NOMO-1 (cell line): ENCODE measurements around the gene LYPD5.
"Not testable (repeated sequence)": the region's sequence is repeated elsewhere in the genome, so short reads cannot be mapped to it uniquely, and the experiment has no call there.

Experiments
- DNase-seq, 2 experiments: peaks; one replicate each; lab custom pipeline; 2025; ENCODE audit not compliant: unreplicated experiment in 2 of 2; lab: John Stamatoyannopoulos, UW

Gene LYPD5

DNA sequence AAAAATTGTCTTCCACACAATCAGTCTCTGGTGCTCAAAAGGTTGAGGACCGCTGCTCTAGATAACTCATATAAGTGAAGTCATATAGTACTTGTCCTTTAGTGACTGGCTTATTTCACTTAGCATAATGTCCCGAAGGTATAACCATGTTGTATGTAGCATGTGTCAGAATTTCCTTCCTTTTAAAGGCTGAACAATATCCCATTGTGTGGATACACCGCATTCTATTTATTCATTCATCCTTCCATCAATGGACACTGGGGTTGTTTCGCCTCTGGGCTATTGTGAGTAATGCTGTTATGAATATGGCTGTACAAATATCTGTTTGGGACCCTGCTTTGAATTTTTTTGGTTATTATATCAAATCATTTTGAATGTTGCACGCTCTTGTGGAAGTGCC is 4.6 kb upstream of the LYPD5 start:
- no peak for DNase-seq

DNA sequence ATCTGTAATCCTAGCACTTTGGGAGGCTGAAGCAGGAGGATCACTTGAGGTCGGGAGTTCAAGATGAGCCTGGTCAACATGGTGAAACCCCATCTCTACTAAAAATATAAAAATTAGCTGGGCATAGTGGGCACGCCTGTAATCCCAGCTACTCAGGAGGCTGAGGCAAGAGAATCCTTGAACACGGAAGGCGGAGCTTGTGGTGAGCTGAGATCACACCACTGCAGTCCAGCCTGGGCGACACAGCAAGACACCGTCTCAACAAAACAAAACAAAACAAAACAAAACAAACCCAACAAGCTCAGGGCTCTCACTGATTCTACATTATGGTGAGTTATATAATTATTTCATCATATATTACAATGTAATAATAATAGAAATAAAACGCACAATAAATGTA is 4.2 kb upstream of the LYPD5 start:
- DNase-seq: not testable (repeated sequence)

DNA sequence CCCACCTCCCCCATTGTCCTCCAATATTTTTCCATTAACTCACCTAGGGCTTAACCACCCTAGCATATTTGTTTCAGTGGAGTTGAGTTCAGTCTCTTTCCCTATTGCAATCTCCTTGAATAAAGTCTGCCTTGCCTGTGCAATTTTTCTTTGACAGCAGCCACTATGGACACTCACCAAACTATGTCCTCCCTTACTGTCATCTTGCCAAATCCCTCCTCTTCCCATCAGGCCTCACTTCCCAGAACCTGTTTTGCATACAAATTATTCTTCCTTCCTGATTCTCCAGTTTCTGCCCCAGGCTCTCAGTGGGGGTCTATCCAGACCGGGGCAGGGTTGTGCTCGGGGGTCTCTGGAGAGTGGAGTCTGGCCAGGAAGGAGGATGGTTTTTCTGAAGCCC is 2.2 kb upstream of the LYPD5 start:
- no peak for DNase-seq

GRCh38 chr19:43799502-43800142 is 2.6 kb downstream of the LYPD5 start:
- DNase-seq: no peak

DNA sequence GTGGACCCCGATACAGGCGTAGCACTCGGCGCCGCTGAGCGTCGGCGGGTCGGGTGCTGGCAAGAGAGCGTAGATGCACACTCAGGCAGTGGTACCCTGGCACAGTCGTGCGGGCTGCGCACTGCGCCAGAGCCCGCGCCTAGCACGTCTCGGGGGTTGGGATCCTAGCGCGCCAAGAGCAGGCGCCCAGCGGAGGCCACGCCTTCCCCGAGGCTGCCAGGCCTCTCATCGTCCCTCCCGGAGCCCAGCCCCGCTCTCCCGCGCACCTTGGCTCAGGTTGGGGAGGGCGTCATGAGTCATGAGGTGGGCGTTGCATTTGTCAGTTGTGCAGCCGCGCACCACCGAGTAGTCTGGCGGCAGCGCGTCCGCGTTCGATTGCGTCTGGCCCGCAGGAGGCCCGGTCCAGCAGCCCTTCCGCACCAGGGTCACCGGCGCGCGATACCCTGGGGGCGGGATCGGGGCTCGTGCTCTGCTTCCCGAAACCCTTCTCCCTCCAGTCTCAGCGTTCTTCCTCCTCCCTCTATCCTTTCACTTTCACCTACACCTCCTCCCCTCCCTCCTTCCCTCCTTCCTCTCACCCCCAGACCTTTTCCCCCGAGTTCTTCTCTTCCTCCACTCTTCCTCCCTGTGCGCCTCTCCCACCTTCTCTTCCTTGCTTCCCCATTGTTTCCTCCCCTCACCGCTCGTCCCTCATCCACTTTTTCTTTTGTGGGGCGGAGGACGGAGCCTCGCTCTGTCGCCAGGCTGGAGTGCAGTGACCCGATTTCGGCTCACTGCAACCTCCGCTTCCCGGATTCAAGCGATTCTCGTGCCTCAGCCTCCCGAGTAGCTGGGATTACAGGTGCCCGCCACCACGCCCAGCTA is 3.5 kb downstream of the LYPD5 start:
- no peak for DNase-seq

GRCh38 chr19:43798026-43798545 is 4.2 kb downstream of the LYPD5 start:
- no peak for DNase-seq

- DNase-seq: no peak
Observed at GRCh38 chr19:43797556-43797955, 4.7 kb downstream of the LYPD5 start.

DNA sequence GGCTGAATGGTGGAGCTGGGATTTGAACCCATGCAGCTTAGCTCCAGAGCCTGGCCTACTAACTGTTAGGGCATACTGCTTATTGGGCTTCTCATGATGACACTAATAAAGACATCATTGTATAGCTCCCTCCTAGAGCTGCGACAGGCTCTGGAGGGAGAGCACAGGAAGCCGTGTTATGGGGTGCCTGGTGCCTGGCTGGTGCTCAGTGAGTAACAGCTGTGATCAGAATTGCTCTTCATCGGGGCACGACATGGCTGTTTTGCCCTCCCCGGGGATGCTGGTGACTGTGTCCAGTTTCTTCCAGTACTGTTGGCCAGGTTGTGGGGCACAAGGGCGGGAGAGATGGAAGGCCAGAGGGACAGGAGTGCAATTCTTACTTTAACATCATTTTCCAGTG is 5.1 kb downstream of the LYPD5 start:
- no peak for DNase-seq

- peak in 1 of 2 experiments; percentile 11 for DNase-seq
Observed at GRCh38 chr19:43790587-43790986, 11.7 kb downstream of the LYPD5 start.

GRCh38 chr19:43789029-43789428 is 13.2 kb downstream of the LYPD5 start:
- peak in 1 of 2 experiments; percentile 59 for DNase-seq

GRCh38 chr19:43786665-43787064 is 15.6 kb downstream of the LYPD5 start:
- DNase-seq: no peak

GRCh38 chr19:43784981-43785808 is 17.1 kb downstream of the LYPD5 start:
- peak; percentile 63 to 66 for DNase-seq

GRCh38 chr19:43784241-43784980 is 17.8 kb downstream of the LYPD5 start:
- DNase-seq: peak in 1 of 2 experiments; percentile 25

GRCh38 chr19:43783636-43784035 is 18.6 kb downstream of the LYPD5 start:
- no peak for DNase-seq

DNA sequence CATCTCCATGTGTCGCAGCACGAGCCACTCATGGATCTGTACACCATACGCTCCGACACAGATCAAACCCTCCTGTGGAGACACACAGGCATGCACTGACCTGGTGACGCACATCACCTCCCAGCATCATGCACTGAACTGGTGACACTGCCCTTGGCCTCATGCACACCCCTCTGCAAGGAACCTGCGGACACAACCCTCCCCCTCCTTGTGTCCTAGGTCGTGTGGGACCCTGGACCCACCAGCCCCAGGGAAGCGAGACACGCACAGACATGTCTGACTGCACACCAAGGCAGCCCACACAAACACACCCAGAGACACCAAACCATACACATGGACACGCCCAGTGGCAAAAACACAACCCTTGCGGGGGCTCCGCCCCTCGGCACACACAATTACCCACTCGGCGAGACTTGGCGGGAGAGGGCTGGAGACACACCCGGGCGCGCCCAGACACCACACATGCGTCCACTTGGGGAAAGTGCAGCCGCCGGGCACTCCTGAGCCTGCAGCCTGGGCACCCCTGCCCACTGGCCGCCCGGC is 19.5 kb downstream of the LYPD5 start:
- DNase-seq: no peak

DNA sequence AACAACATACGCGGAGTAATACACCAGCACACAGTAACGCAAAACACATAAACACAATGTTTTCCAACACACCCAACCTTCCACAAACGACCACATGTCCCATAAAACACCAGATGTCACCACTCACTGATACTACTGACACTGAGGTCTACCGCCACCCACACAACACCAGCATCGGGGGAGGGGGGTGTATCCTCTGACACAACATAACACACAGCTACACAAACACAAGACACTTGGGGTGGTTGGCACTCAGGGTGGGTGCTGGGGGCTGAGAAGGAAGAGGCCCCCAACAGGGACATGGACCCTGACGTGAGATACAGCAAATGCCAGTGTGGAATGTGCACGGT is 20.0 kb downstream of the LYPD5 start:
- no peak for DNase-seq

- no peak for DNase-seq
Observed at GRCh38 chr19:43781630-43782310, 20.5 kb downstream of the LYPD5 start.

- peak; percentile 39 to 71 for DNase-seq
Observed at GRCh38 chr19:43780706-43781525, 21.3 kb downstream of the LYPD5 start, which contains the start of gene KCNN4. Gene KCNN4, minus strand, starts transcription at chr19:43780973. Its CDS starts 112 bp downstream, at chr19:43780861.

DNA sequence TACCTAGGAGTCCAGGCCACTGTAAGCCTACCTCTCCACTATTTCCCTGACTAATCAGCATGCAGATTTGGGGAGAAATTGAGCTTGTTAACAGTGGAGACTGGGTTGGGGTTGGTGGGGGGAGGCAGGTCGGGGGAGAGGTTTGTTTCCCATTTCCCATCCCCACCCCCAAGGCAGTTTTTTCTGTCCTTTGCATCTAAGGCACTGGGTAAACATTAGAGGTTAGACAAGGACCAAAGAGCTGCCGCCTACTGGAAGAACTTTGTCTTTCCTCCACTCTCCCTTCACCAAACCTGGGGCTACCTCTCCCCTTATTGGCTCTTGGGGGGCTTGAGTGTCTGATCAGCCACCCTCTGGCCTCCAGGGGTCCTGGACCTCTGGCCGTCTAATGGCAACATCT is 22.4 kb downstream of the LYPD5 start:
- peak; percentile 47 to 59 for DNase-seq
